Measurements from ENCODE around the gene PHETA1.

Gene PHETA1

DNA sequence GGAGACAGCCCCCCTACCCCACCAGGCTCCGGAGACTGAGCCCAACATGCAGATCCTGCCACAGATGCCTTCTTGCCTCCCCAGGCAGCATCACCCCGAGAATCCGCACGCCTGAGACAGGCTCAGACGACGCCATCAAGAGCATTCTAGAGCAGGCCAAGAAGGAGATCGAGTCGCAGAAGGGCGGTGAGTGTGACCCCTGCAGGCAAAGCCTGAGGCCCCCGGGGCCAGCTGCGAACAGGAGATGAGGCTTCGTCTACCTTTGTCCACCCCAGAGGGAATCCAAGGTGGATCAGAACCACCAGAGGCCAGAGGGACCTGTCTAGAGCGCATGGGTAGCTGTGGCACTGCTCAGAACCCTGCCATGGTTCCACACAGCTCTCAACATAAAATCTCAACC lies 56.9 kb downstream of the PHETA1 start:
- Histone ChIP-seq H3K4me3 (ENCODE audit: insufficient read depth, low read depth, low read length) (no peak overlapping the region), H3K27ac (ENCODE audit: insufficient read depth, low read depth, low read length, poor library complexity, severe bottlenecking) (no peak overlapping the region), H3K36me3 (ENCODE audit: control insufficient read depth, insufficient read depth, low read length) (no peaks in the 10 kb centered on the region), H3K27me3 (ENCODE audit: control insufficient read depth, insufficient read depth, low read length, poor library complexity, severe bottlenecking) (no peaks in the 10 kb centered on the region), H3K4me1 (ENCODE audit: control insufficient read depth, insufficient read depth, low read length) (no peaks in the 10 kb centered on the region), H3K9me3 (ENCODE audit: control insufficient read depth, low read length) (no peaks in the 10 kb centered on the region)
- WGBS, 2 experiments, result 93 to 94% methylated on average over 13 of the region's 13 CpGs

DNA sequence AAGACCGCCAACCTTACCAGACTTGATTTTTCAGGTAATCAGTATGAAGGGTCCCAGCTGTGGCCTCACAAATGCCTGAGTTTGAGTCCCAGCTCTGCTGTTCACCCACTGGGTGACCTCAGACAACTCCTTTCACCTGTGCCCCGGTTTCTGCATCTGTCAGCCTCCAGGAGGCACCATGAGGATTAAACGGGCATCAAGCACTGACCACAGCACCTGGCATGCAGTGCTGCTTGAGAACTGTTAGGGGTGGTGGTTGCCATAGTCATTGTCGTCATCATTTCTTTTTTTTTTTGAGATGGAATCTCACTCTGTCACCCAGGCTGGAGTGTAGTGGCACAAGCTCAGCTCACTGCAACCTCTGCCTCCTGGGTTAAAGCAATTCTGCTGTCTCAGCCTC lies 57.9 kb downstream of the PHETA1 start:
- Histone ChIP-seq H3K27ac (ENCODE audit: insufficient read depth, low read depth, low read length, poor library complexity, severe bottlenecking) (no peak overlapping the region), H3K4me1 (ENCODE audit: control insufficient read depth, insufficient read depth, low read length) (no peaks in the 10 kb centered on the region), H3K27me3 (ENCODE audit: control insufficient read depth, insufficient read depth, low read length, poor library complexity, severe bottlenecking) (no peaks in the 10 kb centered on the region), H3K4me3 (ENCODE audit: insufficient read depth, low read depth, low read length) (no peak overlapping the region), H3K9me3 (ENCODE audit: control insufficient read depth, low read length) (no peaks in the 10 kb centered on the region), H3K36me3 (ENCODE audit: control insufficient read depth, insufficient read depth, low read length) (no peaks in the 10 kb centered on the region)
- 92 to 96% methylated on average over 4 of the region's 4 CpGs for WGBS, 2 experiments
